Spleen (tissue), 11 donors: ENCODE results near the gene DPY30. TPM values are rescaled to one million over a fixed set of nuclear protein-coding genes. Genes with fewer than 3 reads are reported as not detected.
"Not testable (repeated sequence)": the region's sequence is repeated elsewhere in the genome, so short reads cannot be mapped to it uniquely, and the experiment has no call there.

ENCODE experiments used
- DNase-seq: peaks from one replicate; pipeline ENCODE4 v3.0.0-alpha.2; 2020
- H3K27ac ChIP-seq, 8 donors: fragments of 200-600 bp; sonication (generic) in 7 of 8; 1 replicate in 4 of 8; 2 replicates in 4 of 8; pipeline versions ENCODE4 v1.5.0 to v1.8.0; 2016 to 2021; ENCODE audit warnings: inconsistent platforms in 4 of 8, mild to moderate bottlenecking in 4 of 8, moderate library complexity in 1 of 8
- H3K27me3 ChIP-seq, 7 donors: fragments of 200-600 bp; sonication (generic) in 6 of 7; replicated peaks in 1 of 7; 1 replicate in 4 of 7; 2 replicates in 3 of 7; pipeline versions ENCODE4 v1.5.0 to v1.8.0; 2016 to 2021; ENCODE audit warnings: inconsistent platforms in 3 of 7, mild to moderate bottlenecking in 1 of 7
- H3K36me3 ChIP-seq, 6 donors: fragments of 200-600 bp; sonication (generic) in 5 of 6; 1 replicate in 4 of 6; 2 replicates in 2 of 6; pipeline versions ENCODE4 v1.5.0 to v1.8.0; 2016 to 2021; ENCODE audit warnings: inconsistent platforms in 2 of 6
- H3K4me1 ChIP-seq, 6 donors: fragments of 200-600 bp; sonication (generic) in 5 of 6; 1 replicate in 3 of 6; 2 replicates in 3 of 6; pipeline versions ENCODE4 v1.5.0 to v1.8.0; 2016 to 2021; ENCODE audit warnings: inconsistent platforms in 3 of 6
- H3K4me3 ChIP-seq, 8 donors: fragments of 200-600 bp; sonication (generic) in 7 of 8; 1 replicate in 4 of 8; 2 replicates in 4 of 8; pipeline versions ENCODE4 v1.5.0 to v1.8.0; 2016 to 2021; ENCODE audit warnings: inconsistent platforms in 4 of 8, mild to moderate bottlenecking in 4 of 8, moderate library complexity in 2 of 8
- H3K9me3 ChIP-seq, 8 donors: fragments of 200-600 bp; sonication (generic) in 7 of 8; 1 replicate in 4 of 8; 2 replicates in 4 of 8; pipeline versions ENCODE4 v1.5.0 to v1.8.0; 2016 to 2021; ENCODE audit warnings: inconsistent platforms in 4 of 8
- POLR2A ChIP-seq, 3 donors: fragments of 450-650 bp; IDR thresholded peaks; one replicate each; pipeline ENCODE4 v1.5.1; 2017; ENCODE audit warnings: antibody characterized with exemption in 3 of 3, mild to moderate bottlenecking in 1 of 3
- POLR2AphosphoS5 ChIP-seq, 3 donors: sonication (generic); formaldehyde crosslinking; IDR thresholded peaks; one replicate each; pipeline ENCODE4 v1.5.1; 2017; ENCODE audit warnings: antibody characterized with exemption in 3 of 3
- WGBS, 5 donors: extraction: QIAGEN DNeasy Blood & Tissue Kit in 3 of 5; methylation state at CpG; one replicate each; pipeline versions ENCODE4 v1.1.5 to v1.1.7; 2013 to 2018; 5-methylcytosine and 5-hydroxymethylcytosine counted together
- intact Hi-C: fragments of 100-400 bp; cut with DNase I; formaldehyde crosslinking; loops from one replicate; pipeline ENCODE4 v1.15.0; 2023; ENCODE audit warnings: low total_unique reads
- polyA plus RNA-seq, 3 donors: library from polyadenylated mRNA; stranded (reverse); fragments of 200-250 nt; gene quantifications; one replicate each; pipeline ENCODE4 v1.2.1, GENCODE V29; 2013
- total RNA-seq, 7 donors: library from RNA; depleted of rRNA in 3 of 7; stranded (reverse); fragments of >200 nt in 3 of 7; fragmentation: NEBNext Ultra II Directional in 4 of 7; extraction: Animal tissue kit (Norgen Biotek cat#: 25700) in 4 of 7; gene quantifications; one replicate each; pipeline versions ENCODE4 v1.1.0 to v1.2.1, GENCODE V29; 2016 to 2021
- TF ChIP-seq, protein P1 (sequence below), 11 experiments: fragments of 200-600 bp in 7 of 11; fragments of 450-650 bp in 4 of 11; sonication (generic) in 4 of 11; IDR thresholded peaks in 8 of 11; conservative IDR thresholded peaks in 3 of 11; 1 replicate in 7 of 11; 2 replicates in 4 of 11; pipeline versions ENCODE4 v1.4.0 to v1.8.0; 2016 to 2021; ENCODE audit warnings: antibody characterized with exemption in 11 of 11, inconsistent platforms in 4 of 11, mild to moderate bottlenecking in 1 of 11
- donor health status: healthy with polysubstance abuse.
- donor health status: DM: no; HTN: no; CAD: no; lungs with moderate emphysema.
- donor health status: DM: no; HTN: no; CAD: no.
- donor health status: Bipolar disorder and iron deficiency.
- donor health status: healthy.
- donor health status: DM: no; HTN: no; CAD: no.
- donor health status: DM: yes; HTN: yes; CAD: no.

Gene DPY30
- total and polyA plus RNA-seq, 10 donors: 31.9 to 86.4 (median 45.0) TPM

DNA sequence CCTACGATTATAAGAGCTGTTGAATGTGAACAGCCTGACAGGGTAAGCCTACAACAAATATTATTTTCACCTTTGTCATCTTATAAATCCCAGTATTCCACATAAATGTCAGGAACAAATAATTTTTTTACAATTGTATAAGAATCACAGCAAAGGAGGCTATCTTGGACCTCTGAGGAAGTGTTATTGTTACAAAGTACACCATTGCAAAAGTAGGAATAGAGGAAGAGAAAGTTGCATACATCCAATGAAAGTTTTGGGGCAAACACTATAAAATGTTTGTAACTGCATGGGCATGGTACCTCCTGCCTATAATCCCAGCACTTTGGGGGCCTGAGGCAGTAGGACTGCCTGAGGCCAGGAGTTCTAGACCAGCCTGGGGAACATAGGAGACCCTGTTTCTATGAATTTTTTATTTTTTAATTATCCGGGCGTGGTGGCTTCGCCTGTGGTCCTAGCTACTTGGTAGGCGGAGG lies 28.1 kb downstream of the DPY30 start:
- intact Hi-C loops: no loop called here
- H3K4me3 ChIP-seq: peak overlapping the region in 7 of 8 donors; percentile 79 to 98 (median 84)
- H3K27me3 ChIP-seq: no peaks in the 10 kb centered on the region
- H3K27ac ChIP-seq: peak overlapping the region; percentile 92 to 99 (median 96)
- H3K4me1 ChIP-seq: peaks cover 12 to 46% (median 40%) of the 10 kb centered on the region in 6 donors
- 67 to 75% (median 71%) methylated on average over 5 of the region's 5 CpGs for WGBS, 5 donors
- peaks cover 0 to 23% (median 2%) of the 10 kb centered on the region in 6 donors for H3K36me3 ChIP-seq
- H3K9me3 ChIP-seq: no peaks in the 10 kb centered on the region
- TF ChIP-seq, protein P1, sequence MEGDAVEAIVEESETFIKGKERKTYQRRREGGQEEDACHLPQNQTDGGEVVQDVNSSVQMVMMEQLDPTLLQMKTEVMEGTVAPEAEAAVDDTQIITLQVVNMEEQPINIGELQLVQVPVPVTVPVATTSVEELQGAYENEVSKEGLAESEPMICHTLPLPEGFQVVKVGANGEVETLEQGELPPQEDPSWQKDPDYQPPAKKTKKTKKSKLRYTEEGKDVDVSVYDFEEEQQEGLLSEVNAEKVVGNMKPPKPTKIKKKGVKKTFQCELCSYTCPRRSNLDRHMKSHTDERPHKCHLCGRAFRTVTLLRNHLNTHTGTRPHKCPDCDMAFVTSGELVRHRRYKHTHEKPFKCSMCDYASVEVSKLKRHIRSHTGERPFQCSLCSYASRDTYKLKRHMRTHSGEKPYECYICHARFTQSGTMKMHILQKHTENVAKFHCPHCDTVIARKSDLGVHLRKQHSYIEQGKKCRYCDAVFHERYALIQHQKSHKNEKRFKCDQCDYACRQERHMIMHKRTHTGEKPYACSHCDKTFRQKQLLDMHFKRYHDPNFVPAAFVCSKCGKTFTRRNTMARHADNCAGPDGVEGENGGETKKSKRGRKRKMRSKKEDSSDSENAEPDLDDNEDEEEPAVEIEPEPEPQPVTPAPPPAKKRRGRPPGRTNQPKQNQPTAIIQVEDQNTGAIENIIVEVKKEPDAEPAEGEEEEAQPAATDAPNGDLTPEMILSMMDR (IDR thresholded peaks at IDR 0.05 in 8 of 11, conservative IDR thresholded peaks at IDR 0.05 in 3 of 11): no peak
- TF ChIP-seq POLR2A (IDR thresholded peaks at IDR 0.05) (no peak), POLR2AphosphoS5 (IDR thresholded peaks at IDR 0.05) (no peak)
- peak; percentile 74 for DNase-seq

DNA sequence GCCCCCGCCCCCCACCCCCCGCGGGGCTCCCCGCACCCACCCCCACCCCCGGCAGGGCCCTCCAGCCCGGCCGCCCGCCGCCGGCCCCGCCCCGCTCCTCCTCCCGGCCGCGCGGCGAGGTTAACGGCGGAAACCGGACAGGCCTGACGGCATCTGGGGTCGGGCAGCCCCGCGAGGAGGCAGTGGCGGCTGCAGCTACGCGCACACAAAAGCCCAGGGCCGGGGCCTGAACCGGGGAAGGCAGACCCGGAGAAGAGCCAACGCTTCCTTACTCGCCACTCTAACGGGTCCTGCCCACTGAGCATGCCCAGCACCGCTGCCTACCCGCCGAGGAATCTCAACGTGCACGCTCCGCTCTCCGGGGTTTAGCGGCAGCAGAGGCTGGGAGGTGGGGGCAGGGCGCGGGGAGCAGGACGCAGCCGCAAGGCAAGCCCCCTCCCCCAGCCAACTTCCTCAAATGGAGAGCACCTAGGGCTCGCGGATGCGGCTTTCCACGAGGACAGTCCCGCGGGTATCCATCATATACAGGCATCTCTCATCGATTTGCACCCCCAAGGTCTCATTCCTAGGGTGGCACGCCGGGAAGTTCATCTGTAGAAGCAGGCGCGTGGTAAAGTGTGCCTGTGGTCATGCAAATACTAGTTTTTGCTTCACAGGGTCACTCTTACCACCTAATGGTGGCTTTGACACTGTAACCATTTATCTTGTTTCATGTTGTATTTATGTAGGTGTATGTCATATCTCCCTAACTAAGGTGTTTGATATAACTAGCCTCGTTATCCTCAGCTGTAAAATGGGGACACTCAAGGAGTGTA lies 28.7 kb downstream of the DPY30 start, which contains the start of gene MEMO1:
MEMO1 (minus strand) TSS at position 339 of the 815 bp plus-strand sequence. CDS start 761 bp downstream, outside the sequence.
- peak; percentile 95 to 96 (median 95) for TF ChIP-seq POLR2AphosphoS5 (IDR thresholded peaks at IDR 0.05)
- TF ChIP-seq POLR2A (IDR thresholded peaks at IDR 0.05): peak in 2 of 3 donors; percentile 67 to 86
- TF ChIP-seq, protein P1 (IDR thresholded peaks at IDR 0.05 in 8 of 11, conservative IDR thresholded peaks at IDR 0.05 in 3 of 11): no peak
- 1% methylated on average over 22 to 55 of the region's 57 CpGs for WGBS, 5 donors
- DNase-seq: peak; percentile 99
- H3K27me3 ChIP-seq: no peaks in the 10 kb centered on the region
- H3K4me1 ChIP-seq: peaks cover 12 to 52% (median 44%) of the 10 kb centered on the region in 6 donors
- peak within 1 kb of the TSS; percentile 92 to 99 (median 96) for H3K27ac ChIP-seq
- no peaks in the 10 kb centered on the region for H3K9me3 ChIP-seq
- intact Hi-C loops: no loop called here
- H3K36me3 ChIP-seq: peaks cover 0 to 16% (median under 1%) of the 10 kb centered on the region in 6 donors
- peak within 1 kb of the TSS; percentile 79 to 98 (median 87) for H3K4me3 ChIP-seq

GRCh38 chr2:32010280-32010669 lies 29.3 kb downstream of the DPY30 start:
- intact Hi-C loops, H3K27me3 ChIP-seq, H3K9me3 ChIP-seq: not testable (repeated sequence)
- H3K4me1 ChIP-seq: peaks cover 12 to 58% (median 50%) of the 10 kb centered on the region in 6 donors
- H3K4me3 ChIP-seq: peak overlapping the region; percentile 79 to 98 (median 84)
- DNase-seq: peak; percentile 94
- H3K36me3 ChIP-seq: peaks cover 0 to 11% (median 0%) of the 10 kb centered on the region in 6 donors
- 0 to 1% methylated on average over 18 to 29 of the region's 43 CpGs; no CpG with 5 or more reads in 3 of the 5 donors for WGBS, 5 donors
- peak overlapping the region; percentile 92 to 99 (median 96) for H3K27ac ChIP-seq

GRCh38 chr2:32009516-32010256 lies 29.9 kb downstream of the DPY30 start:
- Histone ChIP-seq H3K9me3 (no peaks in the 10 kb centered on the region), H3K4me1 (peaks cover 12 to 64% (median 55%) of the 10 kb centered on the region in 6 donors), H3K27me3 (no peaks in the 10 kb centered on the region), H3K27ac (peak overlapping the region; percentile 92 to 99 (median 96)), H3K36me3 (peaks cover 0 to 11% (median 0%) of the 10 kb centered on the region in 6 donors), H3K4me3 (peak overlapping the region; percentile 79 to 98 (median 87))
- TF ChIP-seq POLR2A (IDR thresholded peaks at IDR 0.05): no peak
- TF ChIP-seq POLR2AphosphoS5 (IDR thresholded peaks at IDR 0.05): peak; percentile 42 to 70 (median 56)
- TF ChIP-seq, protein P1 (IDR thresholded peaks at IDR 0.05 in 8 of 11, conservative IDR thresholded peaks at IDR 0.05 in 3 of 11): no peak
- peak; percentile 93 for DNase-seq
- intact Hi-C loops: no loop called here
- WGBS, 5 donors: 0 to 1% (median 0%) methylated on average over 28 to 91 of the region's 91 CpGs; no CpG with 5 or more reads in 1 of the 5 donors
